Activated CD4-positive, alpha-beta T cell treated with anti-CD3 and anti-CD28 coated beads, Interleukin-2, amount 50 U/mL, for 4 hours (primary cell): ENCODE measurements around the gene CLCN7.
A peak's percentile ranks its signal among the peaks of the same experiment; 100 is the strongest.
"Not testable (repeated sequence)": the region's sequence is repeated elsewhere in the genome, so short reads cannot be mapped to it uniquely, and the experiment has no call there.

Experiments used
- DNase-seq, 2 experiments: peaks; one replicate each; pipeline ENCODE4 v3.0.0-alpha.2; 2020

The CLCN7 gene

DNA sequence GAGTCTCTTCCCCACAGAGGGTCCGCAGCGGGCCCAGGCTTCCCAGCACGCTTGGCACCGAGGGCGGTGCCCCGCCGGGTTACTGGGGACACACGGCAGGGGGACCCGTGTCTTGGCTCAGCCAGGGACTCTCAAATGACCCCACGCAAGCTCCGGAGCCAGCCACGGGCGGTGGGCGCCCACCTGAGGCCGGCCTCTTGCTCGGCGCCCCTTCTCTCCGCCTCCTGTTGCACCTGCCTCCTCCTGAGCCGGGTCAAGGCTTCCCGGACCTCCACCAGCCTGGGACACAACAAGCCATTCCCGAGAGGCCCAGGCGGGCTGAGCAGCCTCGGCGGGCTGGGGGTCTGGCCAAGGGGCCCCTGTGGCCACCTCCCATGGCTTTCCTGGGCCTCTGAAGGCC, 32.1 kb downstream of the CLCN7 start:
- DNase-seq = no peak

DNA sequence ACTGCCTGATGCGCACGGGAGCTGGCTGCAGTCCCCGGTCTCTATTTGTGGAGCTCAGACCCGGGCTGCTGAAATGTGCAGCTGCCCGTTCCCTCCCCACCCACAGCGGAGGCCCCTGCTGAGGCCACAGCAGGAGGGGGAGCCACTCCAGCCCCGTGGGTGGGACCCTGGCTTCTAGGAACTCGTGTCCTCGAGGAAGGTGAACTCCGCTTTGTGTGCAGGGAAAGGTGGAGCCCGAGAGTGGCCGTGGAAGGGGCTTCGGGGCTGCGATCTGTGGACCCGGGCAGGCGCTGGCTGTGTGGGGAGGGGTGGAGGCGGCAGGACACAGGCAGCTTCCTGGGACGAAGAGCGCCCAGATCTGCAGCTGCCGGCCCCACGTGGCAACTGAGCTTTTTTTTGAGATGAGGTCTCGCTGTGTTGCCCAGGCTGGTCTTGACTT, 33.4 kb downstream of the CLCN7 start:
- no peak for DNase-seq

DNA sequence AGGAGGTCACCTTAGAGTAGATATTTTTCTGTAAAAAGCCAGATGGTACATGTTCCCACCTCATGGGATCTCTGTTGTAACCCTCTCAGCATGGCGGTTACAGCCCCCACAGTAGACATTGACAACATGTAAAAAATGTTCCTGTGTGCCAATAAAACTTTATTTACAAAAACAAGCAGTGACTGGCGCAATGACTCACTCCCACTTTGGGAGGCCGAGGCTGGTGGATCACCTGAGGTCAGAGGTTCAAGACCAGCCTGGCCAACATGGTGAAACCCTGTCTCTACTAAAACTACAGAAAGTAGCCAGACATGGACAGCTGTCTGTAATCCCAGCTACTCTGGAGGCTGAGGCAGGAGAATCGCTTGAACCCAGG, 35.1 kb downstream of the CLCN7 start:
- not testable (repeated sequence) for DNase-seq

DNA sequence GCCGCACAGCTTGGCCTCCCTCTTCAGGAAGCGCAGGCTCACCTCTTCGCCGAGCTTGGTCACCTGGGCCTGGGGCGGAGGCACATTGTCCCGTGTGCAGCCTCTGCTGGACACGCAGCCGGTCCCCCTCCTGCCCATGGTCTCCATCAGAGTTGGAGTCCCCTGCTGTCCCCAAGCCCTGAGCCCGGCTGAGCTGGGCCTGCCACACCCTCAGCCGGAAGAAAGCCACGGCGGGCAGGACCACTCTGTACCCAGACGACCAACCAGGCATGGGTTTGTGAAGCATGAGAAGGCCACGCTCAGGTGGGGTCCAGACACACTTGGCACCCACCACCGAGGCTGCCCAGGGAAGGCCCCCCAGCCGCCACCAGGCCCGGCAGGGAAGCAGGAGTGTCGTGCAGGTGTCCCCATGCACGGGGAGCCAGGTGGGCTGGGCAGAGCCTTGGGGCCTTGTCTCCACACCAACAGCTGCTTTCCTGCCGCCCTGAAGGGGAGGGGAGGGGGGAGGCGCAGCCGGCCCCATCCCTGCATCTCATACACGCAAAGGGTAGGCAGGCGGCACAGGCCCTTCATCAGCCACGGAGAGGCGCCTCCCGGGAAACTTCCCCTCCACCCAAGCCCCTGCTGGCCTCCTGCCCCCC, 35.6 kb downstream of the CLCN7 start:
- no peak for DNase-seq

DNA sequence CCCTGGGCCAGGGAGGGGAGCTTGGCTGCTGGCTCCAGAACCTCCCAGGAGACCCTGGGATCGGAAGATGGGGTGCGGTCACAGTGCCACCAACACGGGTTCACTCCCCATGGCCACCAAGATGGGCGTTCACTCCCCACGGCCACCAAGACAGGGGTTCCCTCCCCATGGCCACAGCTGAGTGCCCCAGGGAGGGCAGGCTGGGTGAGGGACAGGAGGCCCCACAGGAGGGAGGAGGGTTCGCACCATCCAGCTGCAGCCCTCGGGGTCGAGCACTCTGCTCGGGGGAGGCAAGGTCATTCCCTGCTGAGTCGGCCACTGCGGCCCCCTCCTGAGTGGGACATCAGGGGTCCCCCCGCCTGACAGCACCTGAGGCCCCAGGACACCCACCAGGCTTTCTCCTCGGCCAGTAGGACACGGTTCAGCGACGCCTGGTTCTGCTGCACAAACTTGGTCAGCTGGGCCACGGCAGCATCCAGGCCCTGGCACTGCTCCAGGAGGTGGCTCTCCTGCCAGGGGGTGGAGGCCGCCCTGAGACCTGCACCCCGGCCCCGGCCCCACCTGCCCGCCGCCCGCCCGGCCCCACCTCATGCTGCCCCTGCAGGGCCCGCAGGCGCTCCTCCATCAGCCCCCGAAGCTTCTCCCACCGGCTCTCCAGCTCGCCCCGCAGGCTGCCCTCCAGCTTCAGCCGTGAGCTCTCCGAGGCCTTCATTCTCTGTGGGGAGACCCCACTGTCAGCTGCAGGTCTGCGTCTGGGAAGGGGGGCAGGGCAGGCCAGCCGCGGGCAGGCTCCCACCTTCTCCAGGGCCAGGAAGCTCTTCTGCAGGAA, 36.4 kb downstream of the CLCN7 start:
- DNase-seq = no peak

DNA sequence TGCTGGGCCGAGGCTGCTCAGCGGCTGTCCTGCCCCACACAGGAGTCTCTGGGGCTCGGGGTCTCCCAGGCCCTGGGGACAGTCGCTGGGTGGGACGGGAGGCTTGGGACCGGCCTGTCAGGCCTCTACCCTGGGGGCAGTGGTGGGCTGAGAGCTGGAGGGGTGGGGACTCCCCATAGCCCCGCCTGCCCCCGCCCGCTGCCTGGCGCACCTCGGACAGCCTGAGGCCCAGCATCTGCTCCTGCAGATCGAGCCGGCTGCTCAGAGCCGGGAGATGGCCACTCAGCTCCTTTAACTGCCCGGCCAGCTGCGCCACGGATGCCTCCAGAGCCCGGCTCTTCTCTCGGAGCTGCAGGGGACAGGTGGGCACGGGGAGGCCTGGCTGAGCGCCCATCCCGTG, 37.2 kb downstream of the CLCN7 start:
- no peak for DNase-seq

DNA sequence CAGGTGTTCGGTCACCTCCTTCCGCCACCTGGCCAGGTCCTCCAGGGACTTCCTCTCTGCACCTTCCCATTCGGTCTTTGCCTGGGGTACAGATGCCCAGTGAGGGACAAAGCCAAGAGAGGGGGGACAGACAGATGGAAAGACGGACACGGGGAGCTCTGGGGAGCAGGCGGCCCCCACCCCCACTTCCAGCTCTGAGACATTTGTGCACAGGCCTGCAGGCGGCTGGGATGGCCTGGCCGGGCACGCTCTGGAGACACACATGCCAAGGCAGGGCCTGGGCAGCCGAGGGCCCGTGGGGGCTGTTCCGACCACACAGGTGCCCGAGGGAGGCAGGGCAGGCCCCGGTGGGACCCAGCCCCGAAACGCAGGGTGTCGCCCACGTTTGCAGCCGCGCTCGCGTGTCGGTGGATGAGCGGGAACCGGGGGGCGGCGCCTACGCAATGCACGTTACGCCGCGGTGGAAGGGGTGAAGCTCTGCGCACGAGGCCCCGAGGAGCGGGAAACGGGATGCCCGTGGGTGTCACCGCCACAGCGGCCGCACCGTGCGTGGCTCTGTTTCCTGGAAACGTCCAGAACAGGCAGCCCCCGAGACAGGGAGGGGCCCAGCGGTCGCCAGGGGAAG, 38.0 kb downstream of the CLCN7 start:
- DNase-seq = no peak

DNA sequence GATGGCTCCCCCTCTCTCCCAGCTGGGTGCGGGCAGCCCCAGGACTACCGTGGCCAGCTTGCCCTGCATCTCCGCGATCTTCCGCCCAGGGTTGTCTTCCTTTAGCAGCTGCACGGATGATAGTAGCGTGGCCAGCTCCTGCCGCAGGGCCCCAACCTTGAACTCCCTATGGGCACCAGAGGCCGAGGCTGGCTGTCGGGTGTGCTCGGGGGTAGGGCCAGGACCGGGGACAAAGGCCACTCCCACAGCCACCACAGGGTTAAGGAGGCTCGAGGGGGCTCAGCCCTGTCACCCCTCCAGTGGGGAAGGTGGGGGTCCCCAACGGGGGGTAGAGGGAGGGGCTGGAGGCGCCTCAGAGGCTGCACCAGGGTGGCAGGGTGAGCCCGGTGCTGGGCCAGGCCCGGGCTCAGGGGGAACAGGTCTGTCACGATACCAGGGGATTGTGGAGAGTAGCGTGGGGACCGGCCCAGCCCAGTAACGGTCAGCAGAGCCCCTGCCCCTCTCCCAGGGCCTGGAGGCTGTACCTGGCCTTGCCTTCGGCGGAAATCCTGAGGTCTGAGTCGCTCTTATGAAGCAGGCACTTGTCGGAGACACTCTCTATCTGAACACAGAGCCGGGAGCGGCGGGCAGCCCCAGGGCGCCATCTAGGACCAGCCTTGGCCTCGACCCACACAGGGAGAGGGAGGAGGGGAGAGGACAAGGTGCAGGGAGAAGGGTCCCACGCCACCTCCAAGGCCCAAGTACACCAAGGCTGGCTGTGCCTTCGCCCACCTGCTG, 38.7 kb downstream of the CLCN7 start:
- no peak for DNase-seq

DNA sequence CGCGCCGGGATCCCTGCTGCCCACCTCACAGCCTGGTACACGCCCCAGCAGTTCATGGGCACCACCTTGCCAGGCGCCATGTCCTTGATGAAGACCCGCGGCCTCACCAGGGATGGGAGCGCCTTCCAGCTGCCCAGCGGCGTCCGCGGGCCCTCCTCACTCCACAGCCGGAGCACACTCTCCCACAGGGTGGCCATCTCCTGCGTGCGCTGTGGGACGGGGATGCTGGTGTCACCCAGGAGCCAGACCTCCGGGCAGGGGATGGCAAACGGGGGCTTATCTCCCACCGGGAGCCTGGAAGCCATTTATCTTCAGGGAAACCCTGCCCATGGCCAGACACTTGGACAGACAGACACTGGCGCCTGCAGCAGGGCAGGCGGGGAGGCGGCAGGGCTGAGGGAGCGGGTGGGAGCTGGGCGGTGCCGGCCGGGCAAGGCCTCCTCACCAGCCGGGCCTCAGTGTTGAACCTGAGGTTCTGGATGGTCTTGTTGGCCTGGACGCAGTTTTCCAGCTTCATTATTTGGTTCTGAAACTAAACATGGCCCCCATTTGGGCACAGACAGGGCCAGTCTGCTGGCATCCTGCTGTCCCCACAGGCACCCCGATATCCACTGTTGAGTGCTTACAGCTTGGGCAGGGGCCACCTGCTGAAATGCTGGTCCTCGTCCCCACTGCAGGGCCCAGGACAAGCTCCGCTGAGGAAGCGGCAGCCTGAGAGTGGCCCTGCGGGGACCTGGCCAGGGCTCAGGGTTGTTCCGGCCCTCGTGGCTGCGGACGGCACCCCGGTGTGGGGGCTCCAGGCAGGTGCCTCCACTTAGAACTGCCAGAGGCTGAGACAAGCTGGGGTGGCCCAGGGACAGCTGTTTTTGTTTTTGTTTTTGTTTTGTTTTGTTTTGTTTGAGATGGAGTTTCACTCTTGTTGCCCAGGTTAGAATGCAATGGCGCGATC, 39.9 kb downstream of the CLCN7 start:
- DNase-seq = no peak

DNA sequence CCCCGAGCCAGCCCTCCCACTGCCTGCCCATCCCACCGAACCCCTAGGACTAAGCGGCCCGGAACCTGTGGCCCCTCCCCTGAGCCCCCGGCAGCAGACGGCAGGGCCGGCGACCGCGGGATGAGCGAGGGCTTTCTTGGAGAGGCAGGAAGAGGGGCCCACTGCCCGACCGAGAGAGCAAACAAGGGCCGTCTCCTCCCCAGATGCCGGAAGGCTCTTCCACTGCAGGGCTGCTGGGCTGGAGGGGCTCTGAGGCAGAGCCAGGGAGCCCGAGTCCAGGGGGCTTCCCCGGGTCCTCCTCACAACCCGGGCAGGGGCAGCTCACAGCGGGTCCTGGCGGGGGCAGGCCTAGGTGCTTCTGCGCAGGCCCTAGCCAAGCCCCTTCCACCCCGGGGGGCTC, 41.1 kb downstream of the CLCN7 start:
- DNase-seq = no peak

DNA sequence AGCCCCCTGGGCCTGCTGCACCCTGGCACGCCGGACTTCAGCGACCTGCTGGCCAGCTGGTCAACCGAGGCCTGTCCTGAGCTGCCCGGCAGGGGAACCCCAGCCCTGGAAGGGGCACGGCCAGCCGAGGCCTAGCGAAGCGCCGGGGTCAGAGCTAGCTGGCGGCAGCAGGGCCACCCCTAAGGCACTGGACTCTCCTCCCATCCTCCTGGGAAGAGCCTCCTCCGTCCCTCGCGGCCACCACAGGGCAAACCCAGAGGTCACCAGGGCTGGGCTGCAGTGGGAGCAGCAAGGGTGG, 41.6 kb downstream of the CLCN7 start:
- DNase-seq = no peak

DNA sequence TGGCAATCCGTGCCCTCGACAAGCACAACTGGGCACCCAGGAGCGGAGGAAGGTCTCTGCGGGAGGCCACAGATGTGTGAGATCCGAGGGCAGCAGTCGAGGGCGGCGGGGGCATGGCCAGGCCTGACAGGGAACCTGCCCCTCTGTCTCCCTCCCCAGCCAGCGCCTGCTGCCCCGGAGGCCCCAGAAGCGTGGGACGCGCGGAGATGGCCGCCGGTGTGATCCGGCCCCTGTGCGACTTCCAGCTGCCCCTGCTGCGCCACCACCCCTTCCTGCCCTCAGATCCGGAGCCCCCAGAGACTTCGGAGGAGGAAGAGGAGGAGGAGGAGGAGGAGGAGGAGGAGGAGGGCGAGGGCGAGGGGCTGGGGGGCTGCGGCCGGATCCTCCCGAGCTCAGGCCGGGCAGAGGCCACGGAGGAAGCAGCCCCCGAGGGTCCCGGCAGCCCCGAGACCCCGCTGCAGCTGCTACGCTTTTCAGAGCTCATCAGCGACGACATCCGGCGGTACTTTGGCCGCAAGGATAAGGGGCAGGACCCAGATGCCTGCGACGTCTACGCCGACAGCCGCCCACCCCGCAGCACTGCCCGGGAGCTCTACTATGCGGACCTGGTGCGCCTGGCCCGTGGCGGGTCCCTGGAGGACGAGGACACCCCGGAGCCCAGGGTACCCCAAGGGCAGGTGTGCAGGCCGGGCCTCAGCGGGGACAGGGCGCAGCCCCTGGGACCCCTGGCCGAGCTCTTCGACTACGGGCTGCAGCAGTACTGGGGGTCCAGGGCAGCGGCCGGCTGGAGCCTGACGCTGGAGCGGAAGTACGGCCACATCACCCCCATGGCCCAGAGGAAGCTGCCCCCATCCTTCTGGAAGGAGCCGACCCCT, 42.2 kb downstream of the CLCN7 start:
- no peak for DNase-seq

DNA sequence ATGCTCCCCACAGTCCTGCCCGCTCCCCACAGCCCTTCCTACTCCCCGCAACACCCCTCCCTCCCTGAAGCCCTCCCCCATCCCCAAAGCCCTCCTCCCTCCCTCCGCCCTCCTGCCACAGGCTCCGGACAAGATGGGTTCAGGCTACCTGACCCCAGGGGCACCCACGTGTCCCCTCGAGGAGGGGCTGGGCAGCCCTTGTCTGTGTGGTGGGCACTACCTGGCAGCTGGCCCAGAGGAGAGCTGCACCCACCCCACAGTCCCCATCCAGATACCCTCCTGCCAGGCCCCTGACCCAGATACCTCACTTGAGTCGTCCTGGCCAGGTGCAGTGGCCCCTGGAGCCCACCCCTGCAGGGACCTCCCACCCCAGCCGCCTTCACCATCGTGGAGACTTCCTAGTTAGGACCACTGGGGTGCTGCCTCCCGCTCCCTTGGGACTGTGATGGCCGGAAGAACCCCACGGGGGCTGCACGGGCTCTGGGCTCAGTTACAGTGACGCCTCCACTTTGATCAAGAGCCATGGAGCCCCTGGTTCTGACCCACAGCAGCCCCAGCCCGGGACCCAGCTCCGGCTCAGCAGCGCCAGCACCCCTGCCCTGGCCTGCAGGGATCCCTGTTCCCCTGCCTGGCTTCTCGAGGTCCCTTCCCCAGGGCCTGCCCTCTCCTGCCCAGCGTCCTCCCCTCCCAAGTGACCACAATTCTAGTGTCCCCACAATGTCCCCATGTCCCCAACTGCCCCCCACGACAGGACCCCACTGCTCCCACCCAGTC, 43.1 kb downstream of the CLCN7 start:
- no peak for DNase-seq

DNA sequence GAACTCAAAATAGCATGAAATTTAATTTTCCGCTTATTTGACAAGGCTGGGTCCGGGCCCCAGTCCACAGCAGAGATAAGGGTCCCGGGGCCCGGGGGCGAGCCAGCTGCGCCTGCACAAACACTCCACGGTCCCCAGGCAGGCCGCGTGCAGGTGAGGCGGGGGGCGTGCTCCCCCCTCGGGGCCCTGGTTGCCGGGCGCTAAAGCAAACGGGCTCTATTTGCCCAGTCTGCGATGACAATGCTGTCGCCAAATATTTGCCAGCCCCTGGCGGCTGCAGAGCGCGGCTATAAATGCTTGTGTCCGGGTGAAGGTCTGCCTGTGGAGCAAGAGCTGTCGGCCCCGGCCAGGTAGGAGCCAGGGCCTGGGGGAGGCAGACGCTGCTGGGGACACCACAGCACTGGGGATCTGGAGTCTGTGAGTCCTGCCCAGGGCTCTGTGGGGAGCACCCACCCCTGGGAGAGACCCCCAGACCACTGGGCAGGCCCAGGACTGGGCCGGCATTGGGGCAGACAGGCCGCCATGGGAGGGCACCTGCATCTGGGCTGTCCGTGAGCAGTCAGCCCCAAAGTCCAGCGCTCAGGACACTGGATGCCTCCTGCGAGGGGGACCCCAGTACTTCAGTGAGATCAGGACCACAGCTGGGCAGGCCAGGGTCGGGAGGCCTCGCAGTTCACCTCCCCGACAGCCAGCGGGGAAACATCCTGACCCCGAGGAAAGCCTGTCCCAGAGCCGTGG, 43.9 kb downstream of the CLCN7 start, which contains the start of gene PERCC1:
Gene PERCC1 (plus strand): TSS at position 320 of the 738 bp plus-strand sequence. CDS start 1,516 bp downstream, outside the sequence.
- DNase-seq = no peak

DNA sequence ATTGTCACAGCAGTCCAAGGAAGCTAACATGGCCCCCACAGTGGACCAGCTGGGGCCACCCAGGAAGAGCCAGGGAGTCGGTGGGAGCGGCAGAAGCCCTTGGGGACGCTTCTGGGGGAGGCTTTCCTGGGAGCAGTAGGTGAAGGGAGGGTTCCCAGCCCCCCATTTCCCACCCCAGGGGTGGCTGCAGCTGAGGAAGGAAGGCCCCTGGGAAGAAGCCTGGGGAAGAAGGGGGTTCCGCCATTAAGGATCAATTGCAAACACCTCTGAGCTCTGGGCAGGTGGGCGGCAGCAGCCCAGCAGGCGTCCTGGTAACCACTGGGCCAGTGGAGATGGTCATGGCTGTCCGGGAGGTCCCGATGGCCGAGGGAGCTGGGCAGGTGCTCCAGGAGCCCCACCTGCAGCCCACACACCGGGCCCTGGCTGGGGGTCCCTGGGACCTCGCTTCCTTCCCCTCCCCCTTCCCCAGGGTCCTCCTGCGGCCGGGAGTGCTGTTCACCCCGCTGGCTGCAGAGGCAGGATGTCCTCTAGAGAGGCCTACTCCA, 44.5 kb downstream of the CLCN7 start:
- DNase-seq = no peak

DNA sequence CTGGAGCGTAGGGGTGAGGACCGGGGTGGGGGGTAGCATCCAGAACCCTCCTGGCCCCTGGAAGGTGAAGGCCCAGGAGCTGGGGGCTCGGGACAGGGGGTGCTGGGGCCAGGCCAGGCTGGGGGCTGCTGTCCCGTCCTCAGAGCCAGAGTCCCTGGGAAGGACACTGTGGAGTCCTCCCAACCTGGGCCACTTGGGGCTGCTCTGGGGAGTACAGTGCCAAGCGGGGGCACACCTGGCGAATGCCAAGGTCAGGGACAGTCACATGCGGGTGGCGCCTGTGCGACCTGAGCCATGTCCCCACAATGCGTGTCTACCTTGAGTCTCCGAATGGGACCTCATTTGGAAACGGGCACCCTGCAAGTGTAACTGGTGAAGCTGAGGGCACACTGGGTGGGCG, 45.2 kb downstream of the CLCN7 start:
- DNase-seq = no peak

DNA sequence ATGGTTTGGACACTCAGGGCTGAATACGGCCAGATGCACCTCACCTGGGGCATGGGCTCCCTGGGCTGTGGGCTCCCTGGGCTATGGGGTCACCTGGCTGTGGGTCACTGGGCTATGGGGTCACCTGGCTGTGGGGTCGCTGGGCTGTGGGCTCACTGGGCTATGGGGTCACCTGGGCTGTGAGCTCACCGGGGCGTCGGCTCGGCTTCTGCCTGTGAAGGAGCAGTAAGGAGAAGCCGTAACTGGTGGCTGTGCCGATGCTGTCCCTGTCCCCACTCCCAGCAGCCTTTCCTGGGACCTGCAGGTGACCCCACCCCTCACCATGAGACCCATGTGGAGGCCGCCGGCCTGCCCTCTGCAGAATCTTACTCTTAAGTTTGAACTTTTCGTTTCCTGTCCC, 45.8 kb downstream of the CLCN7 start:
- DNase-seq = no peak

DNA sequence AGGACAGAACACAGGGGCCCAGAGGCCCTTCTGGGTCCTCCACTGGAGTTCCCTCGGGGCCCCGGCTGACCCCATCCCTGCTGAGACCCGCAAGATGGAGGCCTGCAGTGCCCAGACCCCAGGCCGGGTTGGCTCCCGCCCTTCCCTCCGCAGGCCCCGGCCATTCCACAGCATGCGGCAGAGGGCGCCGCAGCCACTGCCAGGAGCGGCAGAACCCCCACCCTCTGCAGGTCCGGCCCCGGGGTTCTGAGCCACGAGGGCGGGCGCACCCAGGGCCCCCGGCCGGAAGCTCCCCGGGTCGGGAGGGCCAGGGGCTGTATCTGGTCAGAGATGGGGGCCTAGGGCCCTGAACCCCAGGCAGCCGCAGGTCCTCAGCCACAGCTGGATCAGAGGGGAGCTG, 46.3 kb downstream of the CLCN7 start:
- peak; percentile 18 to 28 for DNase-seq
